ENCODE data around the gene PDP2. TPM values are rescaled to one million over a fixed set of nuclear protein-coding genes. Genes with fewer than 3 reads are reported as not detected.

Gene PDP2
- total RNA-seq, 1 experiment from 2014 or later, result 23.1 TPM

DNA sequence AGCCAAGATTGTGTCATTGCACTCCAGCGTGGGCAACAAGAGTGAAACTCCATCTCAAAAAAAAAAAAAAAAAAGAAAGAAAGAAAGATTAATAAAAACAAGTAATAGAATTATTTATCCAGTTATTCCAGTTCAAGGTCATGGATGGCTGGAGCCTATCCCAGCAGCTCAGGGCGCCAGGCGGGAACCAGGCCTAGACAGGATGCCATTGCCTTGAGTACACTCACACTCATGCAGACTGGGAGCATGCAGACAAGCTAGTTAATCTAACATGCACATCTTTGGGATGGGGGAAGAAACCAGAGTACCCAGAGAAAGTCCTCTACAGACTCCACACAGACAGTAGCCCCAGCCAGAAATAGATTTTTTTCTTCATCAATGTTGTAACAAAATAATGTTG lies 17.9 kb downstream of the PDP2 start:
- Histone ChIP-seq H2BK120ac (ENCODE audit: low read depth, low read length, poor library complexity, severe bottlenecking) (no peak overlapping the region), H3K4me2 (ENCODE audit: insufficient read depth, insufficient read length, low read length) (no peak overlapping the region), H3K23me2 (ENCODE audit: insufficient read length, low read depth, low read length, poor library complexity, severe bottlenecking) (no peaks in the 10 kb centered on the region), H4K5ac (ENCODE audit: insufficient read length, low read depth, low read length) (no peak overlapping the region), H3K56ac (ENCODE audit: insufficient read length, low read depth, low read length) (no peak overlapping the region), H2AK5ac (ENCODE audit: insufficient read length, low read length) (no peak overlapping the region), H3K18ac (ENCODE audit: insufficient read length, low read depth, low read length) (no peak overlapping the region), H3K4ac (ENCODE audit: low read depth, low read length) (no peak overlapping the region), H3K23ac (ENCODE audit: insufficient read length, low read depth, low read length) (no peak overlapping the region), H3K9me3 (ENCODE audit: control insufficient read depth, low read depth, low read length) (no peaks in the 10 kb centered on the region), H3K9ac (ENCODE audit: extremely low read depth, insufficient read length, low read length) (no peak overlapping the region), H3K79me1 (ENCODE audit: insufficient read depth, low read depth, low read length, poor library complexity, severe bottlenecking) (no peaks in the 10 kb centered on the region), H3K4me1 (ENCODE audit: insufficient read depth, low read length) (no peaks in the 10 kb centered on the region), H2BK5ac (ENCODE audit: insufficient read length, low read length) (no peak overlapping the region), H4K20me1 (ENCODE audit: control insufficient read depth, insufficient read depth, insufficient read length) (peaks cover 4% of the 10 kb centered on the region), H2BK20ac (ENCODE audit: low read depth, low read length, poor library complexity, severe bottlenecking) (no peak overlapping the region), H3K79me2 (ENCODE audit: insufficient read depth, low read length) (no peaks in the 10 kb centered on the region), H2AFZ (ENCODE audit: low read length) (no peak overlapping the region), H2BK15ac (ENCODE audit: low read depth, low read length) (no peak overlapping the region), H4K91ac (ENCODE audit: insufficient read length, low read depth, low read length) (no peak overlapping the region), H3K14ac (ENCODE audit: insufficient read depth, low read length) (no peak overlapping the region), H3K27ac (ENCODE audit: insufficient read length, low read depth, low read length) (no peak overlapping the region), H2BK12ac (ENCODE audit: insufficient read length, low read depth, low read length) (no peak overlapping the region), H3K27me3 (ENCODE audit: insufficient read depth, low read length) (no peaks in the 10 kb centered on the region), H4K8ac (replicated peaks; ENCODE audit: insufficient read length, low read depth, low read length) (no peak overlapping the region), H3T11ph (ENCODE audit: low read length) (no peak overlapping the region)
- Mint-ChIP-seq H3K27ac (peak overlapping the region in 1 of 3 experiments; percentile 50; a peak in 1 of 7 replicates), H3K27me3 (ENCODE audit: low read depth) (peaks cover 7% of the 10 kb centered on the region), H3K9me3 (no peaks in the 10 kb centered on the region), H3K4me1 (peaks cover 12 to 16% of the 10 kb centered on the region in 2 experiments), H3K4me3 (no peak overlapping the region), H3K36me3 (ENCODE audit: insufficient read depth in 1 of 3, low read depth in 3 of 3) (no peaks in the 10 kb centered on the region)
- WGBS (ENCODE audit: extremely low coverage, insufficient read length, low lambda C conversion rate), result no CpG with 5 or more reads among the region's 3 CpGs
- no peak for DNase-seq
- TF ChIP-seq, protein P1, sequence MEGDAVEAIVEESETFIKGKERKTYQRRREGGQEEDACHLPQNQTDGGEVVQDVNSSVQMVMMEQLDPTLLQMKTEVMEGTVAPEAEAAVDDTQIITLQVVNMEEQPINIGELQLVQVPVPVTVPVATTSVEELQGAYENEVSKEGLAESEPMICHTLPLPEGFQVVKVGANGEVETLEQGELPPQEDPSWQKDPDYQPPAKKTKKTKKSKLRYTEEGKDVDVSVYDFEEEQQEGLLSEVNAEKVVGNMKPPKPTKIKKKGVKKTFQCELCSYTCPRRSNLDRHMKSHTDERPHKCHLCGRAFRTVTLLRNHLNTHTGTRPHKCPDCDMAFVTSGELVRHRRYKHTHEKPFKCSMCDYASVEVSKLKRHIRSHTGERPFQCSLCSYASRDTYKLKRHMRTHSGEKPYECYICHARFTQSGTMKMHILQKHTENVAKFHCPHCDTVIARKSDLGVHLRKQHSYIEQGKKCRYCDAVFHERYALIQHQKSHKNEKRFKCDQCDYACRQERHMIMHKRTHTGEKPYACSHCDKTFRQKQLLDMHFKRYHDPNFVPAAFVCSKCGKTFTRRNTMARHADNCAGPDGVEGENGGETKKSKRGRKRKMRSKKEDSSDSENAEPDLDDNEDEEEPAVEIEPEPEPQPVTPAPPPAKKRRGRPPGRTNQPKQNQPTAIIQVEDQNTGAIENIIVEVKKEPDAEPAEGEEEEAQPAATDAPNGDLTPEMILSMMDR (conservative IDR thresholded peaks at IDR 0.05), result no peak
